G401.6 (cell line): ENCODE data around the gene COPZ1.

Source experiments
- FAIRE-seq: peaks from 2 replicates; lab custom pipeline; 2012; peaks lifted over from hg19 to GRCh38; lab: Jason Lieb, UNC

The COPZ1 gene

GRCh38 chr12:54379398-54380201, 54.7 kb downstream of the COPZ1 start:
- FAIRE-seq, result no peak

GRCh38 chr12:54381136-54381535, 56.2 kb downstream of the COPZ1 start:
- no peak for FAIRE-seq

GRCh38 chr12:54383041-54383609, 58.2 kb downstream of the COPZ1 start:
- FAIRE-seq, result no peak

- no peak for FAIRE-seq
Measured at GRCh38 chr12:54384591-54385041, 59.7 kb downstream of the COPZ1 start, which contains the start of gene ZNF385A. TSS of gene ZNF385A (minus strand) at chr12:54384733. CDS start at chr12:54384514, 219 bp downstream.

- FAIRE-seq, result no peak
Measured at GRCh38 chr12:54385251-54385914, 60.5 kb downstream of the COPZ1 start.

- FAIRE-seq, result no peak
Measured at GRCh38 chr12:54386403-54387113, 61.6 kb downstream of the COPZ1 start.

GRCh38 chr12:54387114-54387467, 62.2 kb downstream of the COPZ1 start:
- no peak for FAIRE-seq

GRCh38 chr12:54388237-54389133, 63.6 kb downstream of the COPZ1 start:
- no peak for FAIRE-seq

- no peak for FAIRE-seq
Measured at GRCh38 chr12:54389134-54389508, 64.2 kb downstream of the COPZ1 start.

GRCh38 chr12:54389607-54390175, 64.8 kb downstream of the COPZ1 start:
- FAIRE-seq, result no peak

GRCh38 chr12:54390176-54390667, 65.3 kb downstream of the COPZ1 start:
- FAIRE-seq, result no peak

GRCh38 chr12:54390668-54391551, 66.0 kb downstream of the COPZ1 start:
- FAIRE-seq, result no peak

- no peak for FAIRE-seq
Measured at GRCh38 chr12:54392485-54393206, 67.7 kb downstream of the COPZ1 start.

- no peak for FAIRE-seq
Measured at GRCh38 chr12:54393207-54393609, 68.3 kb downstream of the COPZ1 start.

GRCh38 chr12:54393743-54394142, 68.8 kb downstream of the COPZ1 start:
- FAIRE-seq, result no peak

GRCh38 chr12:54394281-54394719, 69.4 kb downstream of the COPZ1 start:
- FAIRE-seq, result peak; percentile 79

GRCh38 chr12:54394986-54395385, 70.1 kb downstream of the COPZ1 start:
- no peak for FAIRE-seq

- FAIRE-seq, result no peak
Measured at GRCh38 chr12:54395545-54395944, 70.6 kb downstream of the COPZ1 start.

GRCh38 chr12:54397157-54397556, 72.2 kb downstream of the COPZ1 start:
- FAIRE-seq, result no peak
